ENCODE results near the gene ARL13B. TPM values are rescaled to one million over a fixed set of nuclear protein-coding genes. Genes with fewer than 3 reads are reported as not detected.

Gene ARL13B
- polyA plus RNA-seq, 4 donors, result 18.0 to 21.6 (median 19.0) TPM

- DNase-seq (ENCODE audit: low read depth in 4 of 4, low spot score in 2 of 4), result no peak
Measured at GRCh38 chr3:94093151-94093550, 113.2 kb downstream of the ARL13B start.

GRCh38 chr3:94095111-94095510, 115.2 kb downstream of the ARL13B start:
- DNase-seq (ENCODE audit: low read depth in 4 of 4, low spot score in 2 of 4), result no peak

- no peak for DNase-seq (ENCODE audit: low read depth in 4 of 4, low spot score in 2 of 4)
Measured at GRCh38 chr3:94098452-94098851, 118.5 kb downstream of the ARL13B start.

- DNase-seq (ENCODE audit: low read depth in 4 of 4, low spot score in 2 of 4), result no peak
Measured at GRCh38 chr3:94099311-94099710, 119.4 kb downstream of the ARL13B start.

GRCh38 chr3:94101860-94102259, 121.9 kb downstream of the ARL13B start:
- no peak for DNase-seq (ENCODE audit: low read depth in 4 of 4, low spot score in 2 of 4)

Other genes with a start within 250 kb of the ARL13B start
- gene PROS1, start 6.3 kb upstream of the ARL13B start, polyA plus RNA-seq (ENCODE audit: insufficient read length in 4 of 4), result 10 to 100 TPM; 31.6 to 42.7 (median 38.8) TPM
- gene STX19, start 48.4 kb downstream of the ARL13B start, polyA plus RNA-seq (ENCODE audit: insufficient read length in 4 of 4), result under 1 TPM; 0.26 to 0.38 (median 0.35) TPM
- 10 to 100 TPM; 10.5 to 12.5 (median 11.3) TPM for gene DHFR2, start 82.8 kb downstream of the ARL13B start, polyA plus RNA-seq (ENCODE audit: insufficient read length in 4 of 4)
- gene NSUN3, start 82.9 kb downstream of the ARL13B start, polyA plus RNA-seq (ENCODE audit: insufficient read length in 4 of 4), result 10 to 100 TPM; 10.9 to 13.9 (median 12.8) TPM